HCT116 (cell line): ENCODE results near the gene RASGRF2. TPM values are rescaled to one million over a fixed set of nuclear protein-coding genes. Genes with fewer than 3 reads are reported as not detected.

Source experiments
- ATAC-seq: fragments of 200-7000 bp; cut with Tn5 transposase; 2 replicates; pipeline ENCODE4 v1.9.1; 2020; ENCODE audit warnings: mild to moderate bottlenecking, moderate library complexity
- BruUV-seq: library from RNA; stranded (reverse); fragments of 400-500 nt; replicated peaks from 2 replicates; lab custom pipeline; 2021; lab: Mats Ljungman, UMichigan
- CTCF ChIA-PET: fragments of 300-600 bp; sonication (Branson Sonifier 250); formaldehyde crosslinking; loops from one replicate; lab custom pipeline; 2021; ENCODE audit warnings: antibody characterized with exemption; lab: Charles Lee
- POLR2A ChIA-PET: fragments of 300-600, 350-600 bp; sonication (Branson Sonifier 250); formaldehyde crosslinking; loops from one replicate; lab custom pipeline; 2021; ENCODE audit warnings: antibody characterized with exemption; lab: Charles Lee
- RAD21 ChIA-PET, 2 experiments: fragments of 300-600 bp; sonication (Branson Sonifier 250); formaldehyde crosslinking; loops; one replicate each; lab custom pipeline; 2023; ENCODE audit warnings: low total read pairs in 2 of 2; ENCODE audit not compliant: uncharacterized antibody in 2 of 2, unreplicated experiment in 2 of 2, low non-redundant PET in 1 of 2; lab: Charles Lee
- DNase-seq: peaks from one replicate; pipeline ENCODE4 v3.0.0-alpha.2; 2010; ENCODE audit warnings: low read depth, low spot score
- H2AFZ ChIP-seq: fragments of 200-600 bp; shearing (Covaris generic), sonication (generic); 2 replicates; pipeline ENCODE4 v1.6.1; 2017; ENCODE audit warnings: low read depth, mixed run types, mixed read lengths, antibody characterized with exemption, low read length; ENCODE audit not compliant: poor library complexity, severe bottlenecking
- H3K27ac ChIP-seq: 2 replicates; pipeline ENCODE4 v1.5.1; 2012; ENCODE audit warnings: low read depth, low read length
- H3K27me3 ChIP-seq: fragments of 200-600 bp; sonication (generic); 2 replicates; pipeline ENCODE4 v1.6.1; 2016; ENCODE audit warnings: mixed run types, low read length, mixed read lengths; ENCODE audit not compliant: insufficient read depth
- H3K36me3 ChIP-seq, 2 experiments: fragments of 200-500 bp in 1 of 2; fragments of 200-600 bp in 1 of 2; sonication (Bioruptor generic) in 1 of 2; sonication (generic) in 1 of 2; 2 replicates each; pipeline versions ENCODE4 v1.5.1 to v1.6.1; 2014 to 2016; ENCODE audit warnings: low read length in 2 of 2, inconsistent platforms in 1 of 2, mixed read lengths in 1 of 2, mixed run types in 1 of 2; ENCODE audit not compliant: insufficient read depth in 2 of 2, control insufficient read depth in 1 of 2
- H3K4me1 ChIP-seq, 2 experiments: fragments of 200-600 bp in 1 of 2; sonication (generic) in 1 of 2; 2 replicates each; pipeline versions ENCODE4 v1.5.1 to v1.6.1; 2012 to 2017; ENCODE audit warnings: low read length in 2 of 2, inconsistent platforms in 1 of 2, mild to moderate bottlenecking in 1 of 2, mixed read lengths in 1 of 2, mixed run types in 1 of 2, moderate library complexity in 1 of 2; ENCODE audit not compliant: insufficient read depth in 2 of 2, control insufficient read depth in 1 of 2
- H3K4me2 ChIP-seq: fragments of 200-600 bp; sonication (generic); 2 replicates; pipeline ENCODE4 v1.6.1; 2017; ENCODE audit warnings: mixed run types, low read length, mixed read lengths
- H3K4me3 ChIP-seq, 2 experiments: fragments of 200-600 bp in 1 of 2; sonication (generic) in 1 of 2; replicated peaks in 1 of 2; 2 replicates each; pipeline ENCODE4 v1.5.1; 2011 to 2016; ENCODE audit warnings: low read length in 2 of 2, control low read depth in 1 of 2, low read depth in 1 of 2, mild to moderate bottlenecking in 1 of 2, mixed read lengths in 1 of 2, mixed run types in 1 of 2
- H3K79me2 ChIP-seq: fragments of 200-600 bp; sonication (generic); 2 replicates; pipeline ENCODE4 v1.6.1; 2017; ENCODE audit warnings: mild to moderate bottlenecking, mixed run types, low read length, moderate library complexity, mixed read lengths; ENCODE audit not compliant: insufficient read depth
- H3K9ac ChIP-seq: fragments of 200-600 bp; sonication (generic); 2 replicates; pipeline ENCODE4 v1.6.1; 2016; ENCODE audit warnings: low read length, mixed read lengths
- H3K9me2 ChIP-seq: fragments of 200-600 bp; sonication (generic), shearing (Covaris generic); 2 replicates; pipeline ENCODE4 v1.6.1; 2017; ENCODE audit warnings: mixed run types, mild to moderate bottlenecking, moderate library complexity; ENCODE audit not compliant: insufficient read depth
- H3K9me3 ChIP-seq, 2 experiments: fragments of 200-500 bp in 1 of 2; fragments of 200-600 bp in 1 of 2; sonication (Bioruptor generic) in 1 of 2; sonication (generic) in 1 of 2; 2 replicates each; pipeline ENCODE4 v1.6.1; 2014 to 2017; ENCODE audit warnings: low read length in 2 of 2, mixed read lengths in 2 of 2, inconsistent platforms in 1 of 2, low read depth in 1 of 2, mild to moderate bottlenecking in 1 of 2, mixed run types in 1 of 2, moderate library complexity in 1 of 2; ENCODE audit not compliant: control insufficient read depth in 1 of 2, insufficient read depth in 1 of 2
- H4K20me1 ChIP-seq: fragments of 200-600 bp; sonication (generic), shearing (Covaris generic); 2 replicates; pipeline ENCODE4 v1.6.1; 2017; ENCODE audit warnings: mixed run types, mild to moderate bottlenecking, moderate library complexity; ENCODE audit not compliant: insufficient read depth
- ATF3 ChIP-seq: IDR thresholded peaks from 2 replicates; pipeline ENCODE4 v1.6.1; 2012
- CBX3 ChIP-seq: IDR thresholded peaks from 2 replicates; pipeline ENCODE4 v1.6.1; 2012; ENCODE audit warnings: low read depth
- CTCF ChIP-seq, 3 experiments: fragments of 200-600 bp in 1 of 3; sonication (generic) in 1 of 3; IDR thresholded peaks in 2 of 3; conservative IDR thresholded peaks in 1 of 3; 2 replicates each; pipeline ENCODE4 v1.5.1; 2012 to 2017; ENCODE audit warnings: low read depth in 2 of 3, low read length in 2 of 3, antibody characterized with exemption in 1 of 3, borderline replicate concordance in 1 of 3, control low read depth in 1 of 3, mild to moderate bottlenecking in 1 of 3, mixed read lengths in 1 of 3, mixed run types in 1 of 3, moderate library complexity in 1 of 3; ENCODE audit not compliant: insufficient read depth in 1 of 3
- EGR1 ChIP-seq: IDR thresholded peaks from 2 replicates; pipeline ENCODE4 v1.6.1; 2012; ENCODE audit warnings: low read depth
- EZH2phosphoT487 ChIP-seq: fragments of 200-600 bp; IDR thresholded peaks from 2 replicates; pipeline ENCODE4 v1.6.1; 2018; ENCODE audit warnings: antibody characterized with exemption, borderline replicate concordance
- POLR2A ChIP-seq: IDR thresholded peaks from 2 replicates; pipeline ENCODE4 v1.7.0; 2011; ENCODE audit warnings: borderline replicate concordance; ENCODE audit not compliant: insufficient read depth, insufficient read length; ENCODE audit errors: extremely low read depth
- POLR2AphosphoS5 ChIP-seq: IDR thresholded peaks from 2 replicates; pipeline ENCODE4 v1.6.1; 2011; ENCODE audit warnings: mild to moderate bottlenecking, low read depth, low read length, moderate library complexity
- REST ChIP-seq: IDR thresholded peaks from 2 replicates; pipeline ENCODE4 v1.6.1; 2012; ENCODE audit warnings: low read depth
- SRF ChIP-seq: IDR thresholded peaks from 2 replicates; pipeline ENCODE4 v1.6.1; 2012; ENCODE audit warnings: low read depth
- intact Hi-C: fragments of 100-400 bp; cut with micrococcal nuclease; formaldehyde crosslinking; loops from 2 replicates; pipeline ENCODE4 v1.10.0; 2022
- total RNA-seq: library from RNA; stranded (reverse); gene quantifications from one replicate; pipeline ENCODE4 v1.2.1, GENCODE V29; 2021; ENCODE audit not compliant: unreplicated experiment

The RASGRF2 gene
- total RNA-seq, 1 experiment from 2014 or later, result 0.05 TPM

GRCh38 chr5:81246697-81247096 lies 286.5 kb downstream of the RASGRF2 start:
- Histone ChIP-seq H3K9me3 (no peaks in the 10 kb centered on the region), H3K9me2 (no peaks in the 10 kb centered on the region), H3K9ac (no peak overlapping the region), H3K27ac (no peak overlapping the region), H3K36me3 (no peaks in the 10 kb centered on the region), H3K4me1 (peaks cover 20 to 36% of the 10 kb centered on the region in 2 experiments), H3K4me2 (no peak overlapping the region), H4K20me1 (no peaks in the 10 kb centered on the region), H2AFZ (no peak overlapping the region)
- RAD21 ChIA-PET, result no interaction called here
- DNase-seq (no peak), ATAC-seq (no peak)
- BruUV-seq, result no TSS peak
- intact Hi-C loops, result no loop called here
- POLR2A ChIA-PET, result no interaction called here
- TF ChIP-seq CBX3 (no peak), POLR2AphosphoS5 (no peak), SRF (no peak), EGR1 (no peak), CTCF (IDR thresholded peaks at IDR 0.05 in 2 of 3, conservative IDR thresholded peaks at IDR 0.05 in 1 of 3; ENCODE audit: borderline replicate concordance in 1 of 3, insufficient read depth in 1 of 3, low read depth in 2 of 3, low read length in 2 of 3) (no peak), POLR2A (no peak), EZH2phosphoT487 (no peak), REST (no peak), ATF3 (no peak)
- TF ChIP-seq, all 23 proteins: peak for 0
- Histone ChIP-seq H3K4me3 (no peak overlapping the region), H3K79me2 (no peaks in the 10 kb centered on the region), H3K27me3 (no peaks in the 10 kb centered on the region)
- CTCF ChIA-PET, result no interaction called here
